OCI-LY3 (cell line): ENCODE results near the gene ATIC.

Experiments
- H2AFZ ChIP-seq: fragments of 200-600, 300-600 bp; shearing (Covaris generic); 2 replicates; pipeline ENCODE4 v1.6.0; 2014; ENCODE audit warnings: antibody characterized with exemption, low read depth, low read length
- H3K27ac ChIP-seq: fragments of 200-600, 300-600 bp; sonication (generic); 2 replicates; pipeline ENCODE4 v1.5.1; 2014; ENCODE audit warnings: mild to moderate bottlenecking, low read length, moderate library complexity, mixed read lengths
- H3K27me3 ChIP-seq: fragments of 200-600, 300-600 bp; sonication (generic); 2 replicates; pipeline ENCODE4 v1.6.1; 2014; ENCODE audit warnings: low read depth, low read length, mixed read lengths
- H3K36me3 ChIP-seq: fragments of 200-600, 300-600 bp; sonication (generic); replicated peaks from 2 replicates; pipeline ENCODE3; 2014; ENCODE audit warnings: low read depth, low read length, mixed read lengths
- H3K4me1 ChIP-seq: fragments of 300-600, 200-600 bp; sonication (generic); 2 replicates; pipeline ENCODE4 v1.6.1; 2014; ENCODE audit warnings: low read length, mixed read lengths
- H3K4me2 ChIP-seq: fragments of 200-600, 300-600 bp; sonication (generic); 2 replicates; pipeline ENCODE4 v1.6.1; 2014; ENCODE audit warnings: low read length, mixed read lengths
- H3K4me3 ChIP-seq: fragments of 300-600, 200-600 bp; sonication (generic); 2 replicates; pipeline ENCODE4 v1.5.1; 2014; ENCODE audit warnings: antibody characterized with exemption, mild to moderate bottlenecking, low read length, moderate library complexity
- H3K79me2 ChIP-seq: fragments of 300-600, 200-600 bp; shearing (Covaris generic); 2 replicates; pipeline ENCODE4 v1.6.1; 2014; ENCODE audit warnings: mild to moderate bottlenecking, low read length, mixed read lengths
- H3K9ac ChIP-seq: fragments of 300-600, 200-600 bp; shearing (Covaris generic); 2 replicates; pipeline ENCODE4 v1.6.0; 2014; ENCODE audit warnings: mild to moderate bottlenecking, low read length, moderate library complexity
- H3K9me3 ChIP-seq: fragments of 200-600, 300-600 bp; shearing (Covaris generic); 2 replicates; pipeline ENCODE4 v1.6.1; 2014; ENCODE audit warnings: low read length, mixed read lengths; ENCODE audit not compliant: insufficient read depth
- H4K20me1 ChIP-seq: fragments of 200-600, 300-600 bp; sonication (generic); 2 replicates; pipeline ENCODE4 v1.6.1; 2016; ENCODE audit warnings: low read length, mixed read lengths; ENCODE audit not compliant: insufficient read depth
- EZH2phosphoT487 ChIP-seq: fragments of 200-600 bp; shearing (Covaris generic); IDR thresholded peaks from 2 replicates; pipeline ENCODE4 v1.6.1; 2018; ENCODE audit warnings: antibody characterized with exemption, mixed run types, low read depth
- TF ChIP-seq, protein P1 (sequence below): fragments of 200-600, 300-600 bp; sonication (generic); IDR thresholded peaks from 2 replicates; pipeline ENCODE4 v1.5.1; 2014; ENCODE audit warnings: antibody characterized with exemption, low read length, low read depth

ATIC gene

DNA sequence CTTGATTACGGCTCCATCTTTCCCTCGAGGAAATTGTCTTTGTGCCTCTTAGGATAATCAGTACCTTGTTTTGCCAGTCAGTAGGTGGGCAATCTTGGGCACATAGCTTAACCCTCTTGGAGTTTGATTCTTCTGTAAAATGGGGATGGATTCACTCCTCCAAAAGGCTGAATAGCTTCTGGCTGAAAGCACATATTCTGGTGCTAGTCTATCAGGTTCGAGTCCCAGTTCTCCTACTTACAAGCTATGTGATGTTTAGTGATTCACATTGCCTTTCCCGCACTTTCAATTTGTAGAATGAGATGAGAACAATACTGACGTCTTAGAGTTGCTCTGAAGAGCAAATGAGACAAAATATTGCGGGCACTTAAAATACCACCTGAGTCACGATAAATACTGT, 43.9 kb downstream of the ATIC start:
- H3K27ac ChIP-seq, result no peak overlapping the region
- no peaks in the 10 kb centered on the region for H3K9me3 ChIP-seq
- no peak overlapping the region for H2AFZ ChIP-seq
- no peaks in the 10 kb centered on the region for H4K20me1 ChIP-seq
- no peak overlapping the region for H3K4me3 ChIP-seq
- H3K36me3 ChIP-seq, result peaks cover 14% of the 10 kb centered on the region
- H3K79me2 ChIP-seq, result no peaks in the 10 kb centered on the region
- no peak for TF ChIP-seq EZH2phosphoT487
- TF ChIP-seq, protein P1, sequence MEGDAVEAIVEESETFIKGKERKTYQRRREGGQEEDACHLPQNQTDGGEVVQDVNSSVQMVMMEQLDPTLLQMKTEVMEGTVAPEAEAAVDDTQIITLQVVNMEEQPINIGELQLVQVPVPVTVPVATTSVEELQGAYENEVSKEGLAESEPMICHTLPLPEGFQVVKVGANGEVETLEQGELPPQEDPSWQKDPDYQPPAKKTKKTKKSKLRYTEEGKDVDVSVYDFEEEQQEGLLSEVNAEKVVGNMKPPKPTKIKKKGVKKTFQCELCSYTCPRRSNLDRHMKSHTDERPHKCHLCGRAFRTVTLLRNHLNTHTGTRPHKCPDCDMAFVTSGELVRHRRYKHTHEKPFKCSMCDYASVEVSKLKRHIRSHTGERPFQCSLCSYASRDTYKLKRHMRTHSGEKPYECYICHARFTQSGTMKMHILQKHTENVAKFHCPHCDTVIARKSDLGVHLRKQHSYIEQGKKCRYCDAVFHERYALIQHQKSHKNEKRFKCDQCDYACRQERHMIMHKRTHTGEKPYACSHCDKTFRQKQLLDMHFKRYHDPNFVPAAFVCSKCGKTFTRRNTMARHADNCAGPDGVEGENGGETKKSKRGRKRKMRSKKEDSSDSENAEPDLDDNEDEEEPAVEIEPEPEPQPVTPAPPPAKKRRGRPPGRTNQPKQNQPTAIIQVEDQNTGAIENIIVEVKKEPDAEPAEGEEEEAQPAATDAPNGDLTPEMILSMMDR, result no peak
- H3K4me2 ChIP-seq, result no peak overlapping the region
- H3K4me1 ChIP-seq, result no peaks in the 10 kb centered on the region
- H3K27me3 ChIP-seq, result no peaks in the 10 kb centered on the region
- no peak overlapping the region for H3K9ac ChIP-seq

DNA sequence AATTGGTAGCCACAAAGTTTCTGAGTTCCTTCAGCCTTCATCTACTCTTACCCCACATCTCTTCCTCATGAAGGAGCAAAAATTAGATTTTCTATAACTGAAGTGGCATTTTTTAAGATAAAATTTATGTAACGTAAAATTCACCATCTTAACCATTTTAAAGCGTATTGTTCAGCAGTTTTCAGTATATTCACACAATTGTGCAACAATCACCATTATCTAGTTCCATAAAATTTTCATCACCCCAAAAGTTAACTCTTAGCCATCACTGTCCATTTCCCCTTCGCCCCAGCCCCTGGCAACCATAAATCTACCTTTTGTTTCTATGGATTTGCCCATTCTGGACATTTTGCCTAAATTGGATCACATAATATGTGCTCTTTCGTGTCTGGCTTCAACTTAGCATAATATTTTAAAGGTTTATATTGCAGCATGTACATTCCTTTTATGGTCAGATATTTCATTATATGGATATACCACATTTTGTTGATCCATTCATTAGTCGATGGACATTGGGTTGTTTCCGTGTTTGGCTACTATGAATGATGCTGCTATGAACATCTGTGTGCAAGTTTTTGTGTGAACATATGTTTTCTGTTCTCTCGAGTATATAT, 44.6 kb downstream of the ATIC start:
- Histone ChIP-seq H3K9me3 (no peaks in the 10 kb centered on the region), H2AFZ (no peak overlapping the region), H3K4me1 (no peaks in the 10 kb centered on the region), H3K4me3 (no peak overlapping the region), H3K27me3 (no peaks in the 10 kb centered on the region), H3K79me2 (no peaks in the 10 kb centered on the region), H3K4me2 (no peak overlapping the region), H3K36me3 (peaks cover 8% of the 10 kb centered on the region), H3K9ac (no peak overlapping the region), H4K20me1 (no peaks in the 10 kb centered on the region), H3K27ac (no peak overlapping the region)
- TF ChIP-seq EZH2phosphoT487, result no peak
- TF ChIP-seq, protein P1, result no peak

DNA sequence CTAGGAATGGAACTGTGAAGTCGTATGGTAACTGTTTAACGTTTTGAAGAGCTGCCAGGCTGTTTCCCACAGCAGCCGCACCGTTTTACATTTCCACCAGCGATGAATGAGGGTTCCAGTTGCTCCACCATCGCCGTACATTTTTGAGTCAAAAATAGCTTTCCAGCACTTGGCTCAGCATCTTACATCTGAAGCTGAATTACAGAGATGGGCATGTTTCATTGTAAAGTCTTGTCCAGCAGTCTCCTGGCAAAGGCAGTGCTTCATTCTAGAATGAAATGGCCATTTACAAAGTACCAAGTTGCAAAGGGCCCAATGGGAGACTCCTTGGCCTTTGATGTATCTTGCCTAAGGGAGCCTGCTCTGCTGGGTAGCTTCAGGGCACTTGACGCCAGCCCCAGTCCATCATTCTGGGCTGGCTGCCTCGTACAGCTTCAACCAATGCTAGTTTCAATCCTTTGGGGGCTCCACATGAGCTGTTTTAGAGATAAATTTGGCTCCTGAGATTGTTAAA, 45.1 kb downstream of the ATIC start:
- no peak overlapping the region for H3K9ac ChIP-seq
- no peak overlapping the region for H2AFZ ChIP-seq
- no peaks in the 10 kb centered on the region for H3K27me3 ChIP-seq
- H3K4me1 ChIP-seq, result no peaks in the 10 kb centered on the region
- H3K4me3 ChIP-seq, result no peak overlapping the region
- no peak overlapping the region for H3K27ac ChIP-seq
- no peaks in the 10 kb centered on the region for H4K20me1 ChIP-seq
- TF ChIP-seq EZH2phosphoT487, result no peak
- TF ChIP-seq, protein P1, result no peak
- no peaks in the 10 kb centered on the region for H3K9me3 ChIP-seq
- peaks cover 3% of the 10 kb centered on the region for H3K36me3 ChIP-seq
- H3K4me2 ChIP-seq, result no peak overlapping the region
- H3K79me2 ChIP-seq, result no peaks in the 10 kb centered on the region

DNA sequence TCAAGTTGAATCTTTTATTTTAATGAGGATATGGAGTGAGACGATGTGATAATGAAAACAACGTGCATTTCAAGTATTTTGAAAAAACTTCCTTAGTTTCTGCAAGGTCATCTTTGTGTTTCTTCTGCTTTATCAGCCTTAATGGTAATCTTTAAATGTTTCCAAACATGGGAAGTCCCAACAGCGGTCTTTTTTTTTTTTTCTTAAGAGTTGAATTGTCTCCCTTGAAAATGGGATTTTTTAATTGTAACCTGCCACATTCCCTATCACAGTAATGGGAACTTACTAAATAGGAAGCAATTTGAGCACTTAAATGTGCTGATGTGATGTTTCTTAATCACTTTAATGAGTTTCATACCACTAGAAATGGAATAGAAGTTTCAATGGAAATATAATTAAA, 45.8 kb downstream of the ATIC start:
- H3K4me1 ChIP-seq, result peaks cover 4% of the 10 kb centered on the region
- H3K79me2 ChIP-seq, result no peaks in the 10 kb centered on the region
- H3K4me2 ChIP-seq, result no peak overlapping the region
- H3K9me3 ChIP-seq, result no peaks in the 10 kb centered on the region
- no peak overlapping the region for H3K4me3 ChIP-seq
- H3K27ac ChIP-seq, result no peak overlapping the region
- no peak overlapping the region for H3K9ac ChIP-seq
- peaks cover 7% of the 10 kb centered on the region for H3K36me3 ChIP-seq
- H4K20me1 ChIP-seq, result no peaks in the 10 kb centered on the region
- TF ChIP-seq, protein P1, result no peak
- TF ChIP-seq EZH2phosphoT487, result no peak
- H3K27me3 ChIP-seq, result no peaks in the 10 kb centered on the region
- no peak overlapping the region for H2AFZ ChIP-seq
